ENCODE results near the gene NKAPL. TPM values are rescaled to one million over a fixed set of nuclear protein-coding genes. Genes with fewer than 3 reads are reported as not detected.

Gene NKAPL
- total RNA-seq, 1 experiment from 2014 or later, result not detected

GRCh38 chr6:28215425-28215824 is 43.7 kb upstream of the NKAPL start:
- ATAC-seq (no peak), DNase-seq (ENCODE audit: low read depth, low spot score) (no peak)
- CTCF ChIA-PET, result no interaction called here
- Histone ChIP-seq H3K9ac (ENCODE audit: low read length) (no peak overlapping the region), H3K4me2 (ENCODE audit: low read length) (no peak overlapping the region), H3K27ac (ENCODE audit: low read depth, low read length) (no peak overlapping the region), H3K4me1 (ENCODE audit: control insufficient read depth in 1 of 2, insufficient read depth in 2 of 2, low read length in 2 of 2) (peaks cover 5 to 26% of the 10 kb centered on the region in 2 experiments; a peak in 3 of 4 replicates), H3K36me3 (ENCODE audit: control insufficient read depth in 1 of 2, insufficient read depth in 2 of 2, low read length in 2 of 2) (no peaks in the 10 kb centered on the region), H3K9me3 (ENCODE audit: control insufficient read depth in 1 of 2, insufficient read depth in 1 of 2, low read depth in 1 of 2, low read length in 2 of 2) (no peaks in the 10 kb centered on the region), H3K79me2 (ENCODE audit: insufficient read depth, low read length) (no peaks in the 10 kb centered on the region), H3K27me3 (ENCODE audit: insufficient read depth, low read length) (no peaks in the 10 kb centered on the region), H3K4me3 (replicated peaks in 1 of 2; ENCODE audit: low read depth in 1 of 2, low read length in 2 of 2) (no peak overlapping the region), H4K20me1 (ENCODE audit: insufficient read depth) (no peaks in the 10 kb centered on the region), H2AFZ (ENCODE audit: low read depth, low read length, poor library complexity, severe bottlenecking) (no peak overlapping the region), H3K9me2 (ENCODE audit: insufficient read depth) (no peaks in the 10 kb centered on the region)
- POLR2A ChIA-PET, result no interaction called here
- no TSS peak for BruUV-seq (replicated peaks)
- intact Hi-C loops (cut with micrococcal nuclease), result no loop called here
- RAD21 ChIA-PET (ENCODE audit: low non-redundant PET in 1 of 2, low total read pairs in 2 of 2, uncharacterized antibody in 2 of 2, unreplicated experiment in 2 of 2), result no interaction called here
- TF ChIP-seq SRF (IDR thresholded peaks at IDR 0.05; ENCODE audit: low read depth) (no peak), FOSL1 (IDR thresholded peaks at IDR 0.05; ENCODE audit: low read depth) (no peak), POLR2AphosphoS5 (IDR thresholded peaks at IDR 0.05; ENCODE audit: low read depth, low read length) (no peak), CTCF (IDR thresholded peaks at IDR 0.05 in 2 of 3, conservative IDR thresholded peaks at IDR 0.05 in 1 of 3; ENCODE audit: borderline replicate concordance in 1 of 3, insufficient read depth in 1 of 3, low read depth in 2 of 3, low read length in 2 of 3) (no peak), MAX (IDR thresholded peaks at IDR 0.05) (no peak)

- H3K9me3 ChIP-seq (ENCODE audit: control insufficient read depth in 1 of 2, insufficient read depth in 1 of 2, low read depth in 1 of 2, low read length in 2 of 2), result no peaks in the 10 kb centered on the region
- no peaks in the 10 kb centered on the region for H3K27me3 ChIP-seq (ENCODE audit: insufficient read depth, low read length)
- H3K27ac ChIP-seq (ENCODE audit: low read depth, low read length), result no peak overlapping the region; the same call in 1 of the 2 replicates
- H3K4me3 ChIP-seq (replicated peaks in 1 of 2; ENCODE audit: low read depth in 1 of 2, low read length in 2 of 2), result no peak overlapping the region
- ChIA-PET POLR2A (no interaction called here), CTCF (no interaction called here), RAD21 (ENCODE audit: low non-redundant PET in 1 of 2, low total read pairs in 2 of 2, uncharacterized antibody in 2 of 2, unreplicated experiment in 2 of 2) (no interaction called here)
- H3K9me2 ChIP-seq (ENCODE audit: insufficient read depth), result no peaks in the 10 kb centered on the region; the same call in 1 of the 2 replicates
- H3K4me1 ChIP-seq (ENCODE audit: control insufficient read depth in 1 of 2, insufficient read depth in 2 of 2, low read length in 2 of 2), result peaks cover 0 to 16% of the 10 kb centered on the region in 2 experiments; a peak in 2 of 4 replicates
- no peaks in the 10 kb centered on the region for H4K20me1 ChIP-seq (ENCODE audit: insufficient read depth)
- peak overlapping the region; percentile 51 for H3K4me2 ChIP-seq (ENCODE audit: low read length)
- ATAC-seq, result no peak
- no peaks in the 10 kb centered on the region for H3K79me2 ChIP-seq (ENCODE audit: insufficient read depth, low read length)
- H3K36me3 ChIP-seq (ENCODE audit: control insufficient read depth in 1 of 2, insufficient read depth in 2 of 2, low read length in 2 of 2), result no peaks in the 10 kb centered on the region
- DNase-seq (ENCODE audit: low read depth, low spot score), result no peak
- intact Hi-C loops (cut with micrococcal nuclease), result no loop called here
- no peak overlapping the region for H3K9ac ChIP-seq (ENCODE audit: low read length)
- no peak overlapping the region for H2AFZ ChIP-seq (ENCODE audit: low read depth, low read length, poor library complexity, severe bottlenecking)
- BruUV-seq (replicated peaks), result no TSS peak
- no peak for TF ChIP-seq CEBPB (IDR thresholded peaks at IDR 0.05; ENCODE audit: low read depth)
- no peak for TF ChIP-seq EZH2 (IDR thresholded peaks at IDR 0.05)
- no peak for TF ChIP-seq ZBTB33 (IDR thresholded peaks at IDR 0.05; ENCODE audit: extremely low read depth, insufficient replicate concordance, low read length)
- no peak for TF ChIP-seq FOSL1 (IDR thresholded peaks at IDR 0.05; ENCODE audit: low read depth)
- TF ChIP-seq REST (IDR thresholded peaks at IDR 0.05; ENCODE audit: low read depth), result no peak
- TF ChIP-seq EGR1 (IDR thresholded peaks at IDR 0.05; ENCODE audit: low read depth), result no peak
- no peak for TF ChIP-seq ELF1 (IDR thresholded peaks at IDR 0.05; ENCODE audit: borderline replicate concordance, low read depth)
- TF ChIP-seq SRF (IDR thresholded peaks at IDR 0.05; ENCODE audit: low read depth), result no peak
- TF ChIP-seq CBX3 (IDR thresholded peaks at IDR 0.05; ENCODE audit: low read depth), result no peak
- TF ChIP-seq POLR2AphosphoS5 (IDR thresholded peaks at IDR 0.05; ENCODE audit: low read depth, low read length), result no peak
Measured at GRCh38 chr6:28217890-28218289, 41.2 kb upstream of the NKAPL start.

Data from HCT116 (cell line).